ENCODE measurements around the gene SLCO3A1. TPM values are rescaled to one million over a fixed set of nuclear protein-coding genes. Genes with fewer than 3 reads are reported as not detected.

Gene SLCO3A1
- total and polyA plus RNA-seq, 2 donors (not counting 1 experiment from before 2014, with no cell fraction given) = 8.1 to 16.8 TPM

DNA sequence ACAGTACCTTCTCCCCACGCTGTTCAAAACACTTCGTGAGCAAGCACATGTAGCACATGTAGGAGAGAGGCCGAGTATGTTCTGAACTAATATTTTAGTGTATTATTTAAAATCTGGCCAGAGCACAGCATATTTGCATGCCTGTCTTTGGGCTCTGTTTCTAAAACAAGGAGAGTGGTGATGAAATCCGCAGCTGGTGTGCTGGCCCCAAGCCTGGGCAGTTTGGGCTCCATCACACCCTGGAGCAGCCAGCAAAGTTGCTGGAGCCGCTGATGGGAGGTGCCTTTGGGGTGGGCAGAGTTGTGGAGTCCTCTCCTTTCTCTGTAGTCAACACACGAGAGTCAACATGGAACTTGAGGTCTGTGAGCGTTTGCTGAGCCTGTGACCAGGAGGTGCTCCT lies 116.6 kb downstream of the SLCO3A1 start:
- Histone ChIP-seq H2AFZ (ENCODE audit: low read length) (no peak overlapping the region), H3K79me2 (ENCODE audit: control insufficient read depth, insufficient read depth, low read length) (peaks cover 2% of the 10 kb centered on the region), H3K4me1 (ENCODE audit: control insufficient read depth, extremely low read depth, insufficient read depth, low read length) (peaks cover 6% of the 10 kb centered on the region), H3K36me3 (ENCODE audit: control insufficient read depth, insufficient read depth, low read length) (no peaks in the 10 kb centered on the region), H3K9ac (ENCODE audit: insufficient read depth, low read length) (no peak overlapping the region), H3K9me3 (ENCODE audit: control insufficient read depth, insufficient read depth, low read depth, low read length) (no peaks in the 10 kb centered on the region), H4K20me1 (ENCODE audit: control insufficient read depth, extremely low read depth, insufficient read depth, low read length) (no peaks in the 10 kb centered on the region), H3K4me2 (ENCODE audit: extremely low read depth, insufficient read depth, low read length) (peak overlapping the region; percentile 16), H3K27me3 (ENCODE audit: control insufficient read depth, insufficient read depth, low read length) (no peaks in the 10 kb centered on the region), H3K27ac (ENCODE audit: insufficient read depth, low read length) (no peak overlapping the region), H3K4me3 (replicated peaks in 1 of 4; ENCODE audit: control extremely low read depth in 1 of 4, insufficient read depth in 1 of 4, low read depth in 3 of 4, low read length in 4 of 4) (no peak overlapping the region)
- TF ChIP-seq, protein P1, sequence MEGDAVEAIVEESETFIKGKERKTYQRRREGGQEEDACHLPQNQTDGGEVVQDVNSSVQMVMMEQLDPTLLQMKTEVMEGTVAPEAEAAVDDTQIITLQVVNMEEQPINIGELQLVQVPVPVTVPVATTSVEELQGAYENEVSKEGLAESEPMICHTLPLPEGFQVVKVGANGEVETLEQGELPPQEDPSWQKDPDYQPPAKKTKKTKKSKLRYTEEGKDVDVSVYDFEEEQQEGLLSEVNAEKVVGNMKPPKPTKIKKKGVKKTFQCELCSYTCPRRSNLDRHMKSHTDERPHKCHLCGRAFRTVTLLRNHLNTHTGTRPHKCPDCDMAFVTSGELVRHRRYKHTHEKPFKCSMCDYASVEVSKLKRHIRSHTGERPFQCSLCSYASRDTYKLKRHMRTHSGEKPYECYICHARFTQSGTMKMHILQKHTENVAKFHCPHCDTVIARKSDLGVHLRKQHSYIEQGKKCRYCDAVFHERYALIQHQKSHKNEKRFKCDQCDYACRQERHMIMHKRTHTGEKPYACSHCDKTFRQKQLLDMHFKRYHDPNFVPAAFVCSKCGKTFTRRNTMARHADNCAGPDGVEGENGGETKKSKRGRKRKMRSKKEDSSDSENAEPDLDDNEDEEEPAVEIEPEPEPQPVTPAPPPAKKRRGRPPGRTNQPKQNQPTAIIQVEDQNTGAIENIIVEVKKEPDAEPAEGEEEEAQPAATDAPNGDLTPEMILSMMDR (conservative IDR thresholded peaks at IDR 0.05 in 1 of 2, IDR thresholded peaks at IDR 0.05 in 1 of 2; ENCODE audit: low read depth in 1 of 2, low read length in 2 of 2) = no peak
- no peak for TF ChIP-seq EZH2 (IDR thresholded peaks at IDR 0.05; ENCODE audit: low read length, missing control alignments)
- DNase-seq (ENCODE audit: low read depth in 2 of 2) = peak; percentile 28 to 88

DNA sequence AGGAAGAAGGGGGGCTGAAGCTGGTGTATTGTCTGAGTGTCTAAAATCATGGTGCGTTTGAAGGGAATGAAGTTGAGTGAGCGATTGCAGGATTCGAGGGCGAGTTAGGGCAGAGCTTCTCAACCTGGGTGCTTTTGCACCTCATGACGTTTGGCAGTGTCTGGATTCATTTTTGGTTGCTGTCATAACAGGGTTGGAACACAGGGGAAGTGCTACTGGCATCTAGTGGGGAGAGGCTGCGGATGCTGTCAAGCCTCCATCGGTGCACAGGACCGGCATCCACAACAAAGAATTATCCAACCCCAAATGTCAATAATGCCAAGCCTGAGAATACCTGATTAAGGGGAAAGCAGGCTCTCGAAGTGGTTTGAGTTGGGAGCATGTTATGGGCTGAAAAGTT lies 120.0 kb downstream of the SLCO3A1 start:
- TF ChIP-seq EZH2 (IDR thresholded peaks at IDR 0.05; ENCODE audit: low read length, missing control alignments) = no peak
- TF ChIP-seq, protein P1 (conservative IDR thresholded peaks at IDR 0.05 in 1 of 2, IDR thresholded peaks at IDR 0.05 in 1 of 2; ENCODE audit: low read depth in 1 of 2, low read length in 2 of 2) = peak; percentile 7 to 22
- H3K36me3 ChIP-seq (ENCODE audit: control insufficient read depth, insufficient read depth, low read length) = no peaks in the 10 kb centered on the region
- no peaks in the 10 kb centered on the region for H3K9me3 ChIP-seq (ENCODE audit: control insufficient read depth, insufficient read depth, low read depth, low read length)
- peaks cover 1% of the 10 kb centered on the region for H3K79me2 ChIP-seq (ENCODE audit: control insufficient read depth, insufficient read depth, low read length)
- H2AFZ ChIP-seq (ENCODE audit: low read length) = no peak overlapping the region
- no peak overlapping the region for H3K4me2 ChIP-seq (ENCODE audit: extremely low read depth, insufficient read depth, low read length)
- H4K20me1 ChIP-seq (ENCODE audit: control insufficient read depth, extremely low read depth, insufficient read depth, low read length) = no peaks in the 10 kb centered on the region
- no peak overlapping the region for H3K27ac ChIP-seq (ENCODE audit: insufficient read depth, low read length)
- no peaks in the 10 kb centered on the region for H3K27me3 ChIP-seq (ENCODE audit: control insufficient read depth, insufficient read depth, low read length)
- DNase-seq (ENCODE audit: low read depth in 2 of 2) = peak in 1 of 2 donors; percentile 7
- H3K4me3 ChIP-seq (replicated peaks in 1 of 4; ENCODE audit: control extremely low read depth in 1 of 4, insufficient read depth in 1 of 4, low read depth in 3 of 4, low read length in 4 of 4) = no peak overlapping the region
- H3K9ac ChIP-seq (ENCODE audit: insufficient read depth, low read length) = no peak overlapping the region
- peaks cover 2% of the 10 kb centered on the region for H3K4me1 ChIP-seq (ENCODE audit: control insufficient read depth, extremely low read depth, insufficient read depth, low read length)

DNA sequence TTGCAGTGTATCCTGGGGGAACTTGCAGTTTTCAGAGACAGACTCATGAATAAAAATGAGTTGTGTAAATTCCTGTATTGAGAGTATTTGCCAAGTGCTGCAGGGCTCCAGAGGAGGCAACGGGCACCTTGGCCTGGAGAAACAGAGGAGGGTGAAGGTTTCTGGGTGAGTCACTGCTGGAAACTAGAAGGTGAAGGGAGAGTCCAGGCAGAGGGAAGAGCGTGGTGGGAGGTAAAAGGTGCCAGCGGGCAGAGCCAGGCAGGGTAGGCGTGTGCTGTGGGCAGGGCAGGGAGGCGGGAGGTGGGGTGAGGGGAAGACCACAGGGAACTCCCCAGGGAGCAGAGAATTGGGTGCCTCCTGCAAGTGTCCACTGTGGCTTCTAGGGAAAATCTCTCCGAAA lies 120.8 kb downstream of the SLCO3A1 start:
- TF ChIP-seq, protein P1 (conservative IDR thresholded peaks at IDR 0.05 in 1 of 2, IDR thresholded peaks at IDR 0.05 in 1 of 2; ENCODE audit: low read depth in 1 of 2, low read length in 2 of 2) = no peak
- TF ChIP-seq EZH2 (IDR thresholded peaks at IDR 0.05; ENCODE audit: low read length, missing control alignments) = no peak
- Histone ChIP-seq H3K4me1 (ENCODE audit: control insufficient read depth, extremely low read depth, insufficient read depth, low read length) (peaks cover 2% of the 10 kb centered on the region), H3K9ac (ENCODE audit: insufficient read depth, low read length) (no peak overlapping the region), H3K27ac (ENCODE audit: insufficient read depth, low read length) (no peak overlapping the region), H2AFZ (ENCODE audit: low read length) (no peak overlapping the region), H3K79me2 (ENCODE audit: control insufficient read depth, insufficient read depth, low read length) (no peaks in the 10 kb centered on the region), H4K20me1 (ENCODE audit: control insufficient read depth, extremely low read depth, insufficient read depth, low read length) (no peaks in the 10 kb centered on the region), H3K27me3 (ENCODE audit: control insufficient read depth, insufficient read depth, low read length) (no peaks in the 10 kb centered on the region), H3K36me3 (ENCODE audit: control insufficient read depth, insufficient read depth, low read length) (no peaks in the 10 kb centered on the region), H3K9me3 (ENCODE audit: control insufficient read depth, insufficient read depth, low read depth, low read length) (no peaks in the 10 kb centered on the region), H3K4me3 (replicated peaks in 1 of 4; ENCODE audit: control extremely low read depth in 1 of 4, insufficient read depth in 1 of 4, low read depth in 3 of 4, low read length in 4 of 4) (no peak overlapping the region), H3K4me2 (ENCODE audit: extremely low read depth, insufficient read depth, low read length) (no peak overlapping the region)
- no peak for DNase-seq (ENCODE audit: low read depth in 2 of 2)
